Measurements from ENCODE around the gene CYRIA.
A peak's percentile ranks its signal among the peaks of the same experiment; 100 is the strongest.

Gene CYRIA

DNA sequence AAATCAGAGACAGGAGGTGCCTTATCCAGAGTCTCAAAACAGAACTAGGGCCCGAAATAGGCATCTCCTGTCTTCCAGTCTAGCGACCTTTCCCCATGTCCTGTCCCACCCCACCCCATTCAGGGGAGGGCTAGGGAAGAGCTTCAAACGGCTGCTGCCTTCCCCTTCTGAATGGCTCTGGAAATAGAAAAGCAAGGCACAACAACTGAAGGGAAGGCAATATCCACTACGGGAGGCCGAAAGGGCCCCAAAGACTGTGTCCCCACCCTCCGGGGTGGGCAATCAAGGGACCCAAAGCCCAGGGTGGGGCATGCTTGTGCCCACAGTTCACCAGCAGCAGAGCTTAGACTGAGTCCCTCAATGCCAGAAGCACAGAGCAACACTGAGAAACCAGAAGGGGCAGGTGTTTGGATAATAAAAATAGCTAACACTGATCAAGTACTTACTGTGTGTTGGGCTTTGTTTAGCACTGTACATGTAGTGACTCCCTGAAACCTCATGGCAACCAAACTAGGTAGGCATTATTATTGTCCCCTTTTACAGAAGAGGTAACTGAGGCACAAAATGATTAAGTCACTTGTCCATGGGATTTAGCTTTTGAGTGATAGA is 38.5 kb downstream of the CYRIA start:
- DNase-seq: no peak

DNA sequence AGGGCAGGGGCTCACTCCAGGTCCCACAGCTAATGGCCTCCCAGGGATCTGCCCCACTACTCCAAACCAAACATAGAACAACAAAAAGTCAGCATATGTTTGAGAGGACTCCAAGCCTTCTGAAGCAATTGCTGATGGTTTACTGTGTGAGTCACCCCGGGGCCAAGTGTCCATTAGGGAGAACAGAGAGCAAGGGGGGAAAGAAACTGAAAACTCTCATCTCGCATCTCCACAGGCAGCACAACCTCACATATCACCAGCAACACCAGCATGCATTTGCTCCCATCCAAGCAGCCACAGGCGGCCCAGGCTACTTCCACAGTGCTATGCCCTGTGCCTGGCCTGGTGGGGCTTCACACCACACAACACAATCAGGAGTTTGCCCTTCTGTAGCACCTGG is 39.1 kb downstream of the CYRIA start:
- DNase-seq: no peak

DNA sequence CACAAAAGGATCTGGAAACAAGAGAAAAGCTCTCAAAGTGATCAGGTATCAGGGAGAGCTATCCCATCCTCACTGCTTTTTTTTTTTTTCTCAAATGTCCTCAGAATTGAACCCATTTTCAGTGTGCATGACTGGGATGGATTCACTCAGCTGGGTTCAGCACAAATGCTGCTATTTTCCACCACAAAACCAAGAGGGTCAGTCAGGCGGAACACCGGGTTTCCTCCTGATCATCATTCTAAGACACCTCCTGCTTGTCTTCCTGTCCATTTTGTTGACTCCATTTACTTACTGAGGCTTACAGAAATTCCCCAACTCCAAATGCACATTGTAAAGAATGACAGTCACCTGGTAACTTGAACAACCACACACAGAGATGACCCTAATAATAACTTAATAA is 39.9 kb downstream of the CYRIA start:
- no peak for DNase-seq

DNA sequence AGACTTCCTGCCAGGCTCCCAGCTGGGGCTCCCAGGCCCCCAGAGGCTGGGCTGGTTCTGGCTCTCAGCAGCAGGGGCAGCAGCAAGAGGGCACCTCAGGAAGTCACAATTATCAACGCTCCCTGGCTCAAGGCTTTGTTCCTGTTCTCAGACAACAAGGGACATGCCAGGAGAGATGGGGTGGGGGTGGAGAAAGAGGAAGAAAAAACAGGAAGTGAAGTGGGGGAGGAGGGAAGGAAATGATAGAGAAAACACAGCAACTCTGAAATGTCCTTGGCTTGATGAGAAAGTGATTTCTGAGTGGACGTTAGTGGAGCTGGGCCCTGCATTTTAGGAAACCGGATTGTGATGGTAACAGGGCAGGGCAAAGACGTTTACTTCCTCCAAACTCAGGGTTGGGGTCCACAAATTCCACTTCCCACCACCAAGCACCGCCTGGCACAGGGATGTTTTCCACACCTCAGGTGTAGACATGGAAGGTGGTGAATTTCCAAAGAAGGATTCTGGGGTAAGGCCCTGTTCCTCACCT is 40.4 kb downstream of the CYRIA start:
- peak; percentile 91 for DNase-seq

DNA sequence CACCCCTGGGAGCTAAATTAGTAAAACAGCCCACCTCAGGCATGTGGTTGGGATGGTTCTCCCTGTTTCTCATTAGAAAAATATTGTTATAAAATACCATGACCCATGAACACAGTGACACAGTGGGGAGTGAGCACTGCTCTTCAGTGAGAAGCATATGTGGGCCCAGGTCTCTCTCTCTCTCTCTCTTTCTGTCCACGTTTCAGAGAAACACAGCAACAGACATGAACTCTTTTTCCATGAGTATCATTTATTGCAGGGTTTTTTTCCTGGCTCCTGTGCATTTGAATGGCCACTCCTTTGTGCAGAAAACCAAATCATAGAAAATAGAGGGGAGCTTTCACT is 41.2 kb downstream of the CYRIA start:
- DNase-seq: no peak

DNA sequence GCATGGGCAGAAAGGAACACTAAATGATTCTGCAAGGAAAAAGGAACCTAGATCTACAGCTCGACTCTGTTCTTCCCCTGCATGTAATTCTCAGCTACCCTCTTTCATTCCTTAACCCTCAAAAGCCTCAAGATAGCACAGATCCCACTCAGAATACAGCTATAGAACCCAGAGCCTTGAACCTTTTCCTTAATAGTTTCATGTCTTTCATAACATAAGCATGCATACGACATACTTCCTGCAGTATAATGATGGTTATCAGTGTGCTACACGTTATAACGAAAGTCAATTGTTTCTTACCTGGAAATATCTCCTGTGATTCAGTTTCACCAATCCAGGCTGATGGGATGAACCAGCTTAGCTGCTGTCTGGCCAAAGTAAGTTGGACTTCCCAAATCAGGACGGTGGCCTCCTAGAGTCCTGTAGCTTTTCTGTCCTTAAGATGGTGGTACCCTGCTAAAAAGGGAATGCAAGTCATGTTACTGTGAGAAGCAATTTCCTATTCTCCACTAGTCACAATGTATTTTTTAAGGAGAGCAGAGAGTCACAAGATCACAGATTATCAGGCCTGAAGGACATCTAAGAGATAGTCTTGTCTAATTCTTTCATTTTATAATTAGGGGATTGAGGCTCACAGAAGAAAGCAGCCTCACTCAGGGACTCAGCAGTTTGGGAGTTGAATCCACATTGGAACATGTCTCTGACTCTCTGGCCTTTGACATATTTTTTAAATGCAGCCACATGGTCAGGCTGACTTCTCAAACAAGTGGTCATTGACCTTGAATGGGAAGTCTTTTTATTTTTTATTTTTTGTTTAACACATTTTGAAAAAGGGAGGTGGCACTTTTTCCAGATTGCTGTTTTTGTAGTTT is 41.8 kb downstream of the CYRIA start:
- no peak for DNase-seq

DNA sequence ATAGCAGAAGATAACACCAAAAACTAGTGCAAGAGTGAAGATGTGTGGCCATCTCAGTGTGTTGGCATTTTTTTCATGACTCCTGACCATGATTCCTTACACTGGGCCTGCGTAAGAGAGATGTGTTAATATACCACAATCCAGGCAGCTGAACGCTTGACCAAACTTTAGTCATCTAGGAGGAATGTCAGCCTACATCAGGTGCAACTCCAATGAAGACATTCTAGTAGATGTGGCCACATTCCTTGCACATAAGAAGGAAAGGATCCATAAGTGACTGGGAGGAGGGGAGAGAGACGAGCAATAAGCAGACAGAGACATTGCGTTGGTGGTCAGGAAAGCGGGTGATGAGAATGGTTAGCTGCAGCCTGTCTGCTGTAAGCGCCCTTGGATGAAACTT is 42.6 kb downstream of the CYRIA start:
- no peak for DNase-seq

DNA sequence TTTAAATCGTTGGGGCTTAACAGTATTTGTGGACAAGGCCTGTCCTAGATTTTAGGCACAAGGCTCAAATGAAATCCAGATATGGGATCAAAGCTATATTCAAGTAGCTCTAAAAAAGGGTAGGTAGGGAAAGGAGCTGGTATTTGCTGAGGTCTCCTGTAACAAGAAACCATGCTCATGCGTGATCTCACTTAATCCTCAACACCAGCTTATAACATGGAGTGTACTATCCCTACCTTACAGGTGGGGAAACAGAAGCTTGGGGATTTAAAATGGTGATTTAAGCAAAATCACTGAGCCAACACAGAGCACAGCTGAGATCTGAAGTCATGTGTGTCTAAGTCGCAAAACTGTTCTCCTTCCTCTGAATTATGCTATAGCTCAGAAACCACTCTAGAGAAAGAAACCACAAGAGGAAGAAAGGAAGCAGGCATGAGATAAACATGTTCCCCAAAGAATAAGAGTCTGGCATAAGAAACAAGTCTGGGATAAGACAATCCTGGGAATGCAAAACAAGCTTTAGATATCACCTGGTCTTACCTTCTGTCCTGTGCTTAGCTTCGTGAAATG is 43.1 kb downstream of the CYRIA start:
- DNase-seq: peak; percentile 70

DNA sequence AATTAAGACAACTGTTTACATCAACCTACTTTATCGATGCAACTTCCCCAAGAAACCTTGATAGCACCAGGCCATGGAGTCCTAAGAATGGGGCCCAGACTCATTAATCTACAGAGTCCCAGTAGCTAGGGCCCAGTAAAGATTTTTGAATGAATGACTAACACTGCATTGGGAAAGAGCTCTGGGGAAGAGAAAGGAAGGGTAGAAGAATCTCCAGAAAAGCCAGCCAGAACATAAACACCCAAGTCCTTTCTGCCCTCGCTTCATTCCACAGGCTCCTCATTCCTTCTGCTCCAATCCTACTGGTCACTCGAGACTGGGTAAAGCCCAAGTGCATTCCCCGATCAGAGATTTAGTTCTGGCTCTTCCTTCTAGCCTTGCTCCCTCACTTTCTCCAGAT is 44.3 kb downstream of the CYRIA start:
- DNase-seq: no peak

DNA sequence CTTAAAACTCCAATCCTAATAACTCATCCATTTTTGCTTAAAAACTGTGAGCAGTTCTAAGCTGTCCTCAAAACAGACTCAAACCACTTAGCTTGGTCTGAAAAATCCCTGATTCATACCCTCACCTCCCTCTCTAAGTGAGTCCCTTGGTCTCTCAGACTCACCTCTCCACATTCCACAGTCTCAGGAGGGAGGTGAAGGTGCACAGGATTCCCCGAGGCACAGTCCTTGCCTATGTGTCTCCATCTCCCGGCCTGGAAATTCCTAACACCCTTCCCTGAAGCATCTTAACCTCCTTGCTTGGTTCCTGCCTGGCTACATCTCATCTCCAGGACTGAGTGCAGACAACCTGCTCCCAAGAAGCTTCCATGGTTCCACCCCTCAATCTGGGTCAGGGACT is 45.0 kb downstream of the CYRIA start:
- DNase-seq: no peak

DNA sequence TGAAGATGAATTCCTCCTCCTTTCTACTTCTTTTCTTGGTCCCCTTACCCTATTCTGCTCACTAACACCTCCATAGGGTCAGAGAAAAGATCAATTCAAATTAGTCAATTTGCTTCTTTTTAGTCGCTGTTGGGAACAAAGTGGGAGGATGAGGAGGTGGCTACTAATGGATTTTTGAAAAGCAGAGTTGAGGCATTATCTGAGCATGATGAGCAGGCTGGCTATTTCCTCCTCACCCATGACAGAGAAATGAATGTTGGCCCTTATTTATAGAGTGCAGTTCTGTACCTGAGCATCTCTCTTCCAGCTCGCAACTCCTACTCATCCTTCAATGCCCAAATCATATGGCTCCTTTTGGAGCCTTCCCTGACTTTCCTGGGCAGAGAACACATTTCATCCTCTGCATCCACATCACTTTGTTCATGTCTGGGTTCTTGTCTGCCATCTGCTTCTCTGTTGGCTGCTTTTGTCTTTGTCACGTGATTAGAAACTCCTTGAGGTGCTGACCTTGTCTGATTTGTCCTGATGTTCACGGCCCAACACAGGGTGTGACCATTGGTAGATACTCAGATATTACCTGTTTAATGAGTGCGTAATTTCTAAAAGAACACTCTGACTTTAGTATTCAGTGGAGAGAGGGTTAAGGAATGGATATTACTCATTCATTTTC is 45.9 kb downstream of the CYRIA start:
- no peak for DNase-seq

DNA sequence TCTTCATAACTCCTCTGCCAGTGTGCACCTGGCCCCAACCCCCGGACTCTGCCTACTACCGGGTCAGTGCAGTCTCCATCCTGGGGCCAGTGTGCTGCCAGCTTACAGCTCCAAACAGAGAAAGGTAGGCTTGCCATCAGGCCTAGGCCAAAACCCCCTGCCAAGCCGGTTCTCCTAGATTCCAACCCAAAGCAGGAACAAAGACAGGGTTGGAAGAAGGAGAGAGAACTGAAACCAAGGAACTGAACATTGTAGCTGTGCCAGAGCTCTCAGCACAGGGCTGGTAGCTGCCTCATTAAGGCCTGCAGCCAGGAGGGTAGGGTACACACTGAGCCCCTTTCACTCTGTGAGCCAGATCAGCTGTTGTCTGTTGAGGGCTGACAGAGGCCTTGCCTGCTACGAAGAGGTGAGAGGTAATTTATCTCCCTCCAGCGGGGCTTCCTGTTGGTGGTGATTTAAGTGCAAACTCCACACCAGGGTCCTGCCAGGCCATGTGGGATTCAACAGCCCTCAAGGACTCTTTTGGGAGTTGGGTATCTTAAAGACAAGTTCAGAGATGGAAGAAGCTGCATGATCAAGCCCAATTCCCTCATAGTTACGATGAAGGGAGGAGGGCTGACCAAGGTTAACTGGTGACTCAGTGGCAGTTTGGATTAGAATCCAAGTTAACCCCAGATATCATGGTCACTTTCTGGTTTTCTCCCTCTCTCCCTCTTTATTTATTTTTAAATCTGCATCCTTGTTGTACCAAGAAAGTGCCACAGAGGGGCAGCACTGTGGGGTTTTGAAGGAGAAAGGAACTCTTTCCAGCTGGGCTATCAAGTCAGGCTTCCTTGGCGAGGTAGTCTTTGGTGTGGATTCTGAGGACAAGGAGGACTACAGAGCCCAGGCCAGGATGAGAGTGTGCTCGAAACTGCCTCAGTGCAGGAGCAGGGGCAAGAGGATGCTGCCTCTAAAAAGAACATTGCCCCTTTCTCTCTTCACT is 48.1 kb downstream of the CYRIA start:
- DNase-seq: peak; percentile 58

Measured in OCI-M1 (cell line).